Panc1 (cell line): ENCODE results near the gene GGA2. TPM values are rescaled to one million over a fixed set of nuclear protein-coding genes. Genes with fewer than 3 reads are reported as not detected.

Source experiments
- ATAC-seq: fragments of 200-7000 bp; cut with Tn5 transposase; 2 replicates; pipeline ENCODE4 v1.9.1; 2020; ENCODE audit warnings: mild to moderate bottlenecking, moderate library complexity
- BruUV-seq: library from RNA; stranded (reverse); fragments of 400-500 nt; replicated peaks from 2 replicates; lab custom pipeline; 2021; lab: Mats Ljungman, UMichigan
- CTCF ChIA-PET: fragments of 300-600 bp; sonication (Branson Sonifier 250); formaldehyde crosslinking; loops from one replicate; lab custom pipeline; 2022; ENCODE audit warnings: antibody characterized with exemption; lab: Charles Lee
- POLR2A ChIA-PET: fragments of 300-600 bp; sonication (Branson Sonifier 250); formaldehyde crosslinking; loops from one replicate; lab custom pipeline; 2022; ENCODE audit warnings: antibody characterized with exemption; lab: Charles Lee
- DNase-seq: peaks from one replicate; pipeline ENCODE4 v3.0.0-alpha.2; 2010; ENCODE audit warnings: low read depth, low spot score
- H3K27ac ChIP-seq: 2 replicates; pipeline ENCODE4 v1.5.1; 2011; ENCODE audit warnings: mild to moderate bottlenecking, low read length, inconsistent platforms
- H3K27me3 ChIP-seq: fragments of 200-500 bp; sonication (Bioruptor generic); 2 replicates; pipeline ENCODE4 v1.6.0; 2014; ENCODE audit warnings: low read length, inconsistent platforms; ENCODE audit not compliant: control insufficient read depth, insufficient read depth
- H3K36me3 ChIP-seq: fragments of 200-500 bp; sonication (Bioruptor generic); 2 replicates; pipeline ENCODE4 v1.5.1; 2014; ENCODE audit warnings: inconsistent platforms, mild to moderate bottlenecking, low read length, moderate library complexity; ENCODE audit not compliant: control insufficient read depth, insufficient read depth
- H3K4me1 ChIP-seq: 2 replicates; pipeline ENCODE4 v1.5.1; 2011; ENCODE audit warnings: inconsistent platforms, mild to moderate bottlenecking, low read length, moderate library complexity; ENCODE audit not compliant: control insufficient read depth, insufficient read depth
- H3K4me3 ChIP-seq, 2 experiments: 2 replicates each; pipeline ENCODE4 v1.5.1; 2011 to 2012; ENCODE audit warnings: low read depth in 2 of 2, low read length in 2 of 2, mild to moderate bottlenecking in 2 of 2, inconsistent platforms in 1 of 2, moderate library complexity in 1 of 2
- H3K9me3 ChIP-seq: fragments of 200-500 bp; sonication (Bioruptor generic); 2 replicates; pipeline ENCODE4 v1.5.1; 2014; ENCODE audit warnings: low read depth, mild to moderate bottlenecking, inconsistent platforms, low read length, moderate library complexity; ENCODE audit not compliant: control insufficient read depth, insufficient read depth
- CTCF ChIP-seq: fragments of 450-650 bp; IDR thresholded peaks from 2 replicates; pipeline ENCODE4 v1.5.1; 2017; ENCODE audit warnings: mild to moderate bottlenecking
- POLR2AphosphoS5 ChIP-seq: IDR thresholded peaks from 2 replicates; pipeline ENCODE4 v1.6.1; 2012; ENCODE audit warnings: mild to moderate bottlenecking, low read depth, low read length, moderate library complexity
- REST ChIP-seq, 2 experiments: IDR thresholded peaks; 2 replicates each; pipeline ENCODE4 v1.6.1; 2011 to 2012; ENCODE audit warnings: low read depth in 2 of 2, control low read depth in 1 of 2, low read length in 1 of 2, mild to moderate bottlenecking in 1 of 2, moderate library complexity in 1 of 2; ENCODE audit not compliant: insufficient read depth in 1 of 2
- SIN3A ChIP-seq: IDR thresholded peaks from 2 replicates; pipeline ENCODE4 v1.6.1; 2012; ENCODE audit warnings: low read depth, mild to moderate bottlenecking, low read length, moderate library complexity, borderline replicate concordance; ENCODE audit not compliant: insufficient read depth
- TCF7L2 ChIP-seq: IDR thresholded peaks from 2 replicates; pipeline ENCODE4 v1.6.1; 2011; ENCODE audit warnings: mild to moderate bottlenecking, low read depth, low read length, inconsistent platforms
- in situ Hi-C: cut with HindIII; loops from 2 replicates; pipeline ENCODE4 v1.10.0; 2016; ENCODE audit warnings: low sequenced_read_pairs, low pct_unique_long_range_greater_than_20kb
- intact Hi-C: fragments of 100-400 bp; cut with micrococcal nuclease; formaldehyde crosslinking; loops from one replicate; pipeline ENCODE4 v1.10.0; 2022; ENCODE audit not compliant: unreplicated experiment
- total RNA-seq: library from RNA; stranded (reverse); gene quantifications from one replicate; pipeline ENCODE4 v1.2.1, GENCODE V29; 2021; ENCODE audit not compliant: unreplicated experiment

The GGA2 gene
- total RNA-seq, 1 experiment from 2014 or later, result 100 TPM

- BruUV-seq, result no TSS peak
- POLR2A ChIA-PET, result interaction anchor here (0.9 kb wide), 1 partner anchor 15 kb away, joined by 3 read pairs; no protein-coding TSS in a partner anchor
- Histone ChIP-seq H3K36me3 (no peaks in the 10 kb centered on the region), H3K4me1 (peaks cover 49% of the 10 kb centered on the region), H3K27me3 (no peaks in the 10 kb centered on the region), H3K4me3 (no peak overlapping the region), H3K27ac (no peak overlapping the region), H3K9me3 (no peaks in the 10 kb centered on the region)
- intact Hi-C loops, result no loop called here
- in situ Hi-C loops, result no loop called here
- TF ChIP-seq CTCF (no peak), POLR2AphosphoS5 (no peak), REST (IDR thresholded peaks at IDR 0.05; ENCODE audit: insufficient read depth in 1 of 2, low read depth in 2 of 2, low read length in 1 of 2) (no peak), SIN3A (no peak), TCF7L2 (no peak)
- ATAC-seq (no peak), DNase-seq (no peak)
- CTCF ChIA-PET, result no interaction called here
These were observed 3.7 kb downstream of the GGA2 start for GRCh38 chr16:23506606-23506994.

- CTCF ChIA-PET, result no interaction called here
- BruUV-seq, result TSS peak; percentile 29
- H3K27me3 ChIP-seq, result no peaks in the 10 kb centered on the region
These were observed 4.4 kb downstream of the GGA2 start for GRCh38 chr16:23505671-23506605.

More at GRCh38 chr16:23505671-23506605, 4.4 kb downstream of the GGA2 start:
- DNase-seq, result no peak
- POLR2A ChIA-PET, result interaction anchor here (0.9 kb wide), 1 partner anchor 14 kb away, joined by 3 read pairs; no protein-coding TSS in a partner anchor
- in situ Hi-C loops, result no loop called here
- intact Hi-C loops, result no loop called here
- 0 out of 4 replicates have a peak overlapping the region, but pooled peaks of 1 of the 2 experiments have one; percentile 3 for H3K4me3 ChIP-seq
- no peaks in the 10 kb centered on the region for H3K9me3 ChIP-seq
- TF ChIP-seq SIN3A (no peak), TCF7L2 (no peak), REST (IDR thresholded peaks at IDR 0.05; ENCODE audit: insufficient read depth in 1 of 2, low read depth in 2 of 2, low read length in 1 of 2) (no peak), CTCF (no peak), POLR2AphosphoS5 (no peak)
- ATAC-seq, result no peak
- H3K36me3 ChIP-seq, result no peaks in the 10 kb centered on the region
- peak overlapping the region; percentile 83 for H3K27ac ChIP-seq
- H3K4me1 ChIP-seq, result peaks cover 51% of the 10 kb centered on the region
